Tibial nerve (tissue), 4 donors: ENCODE data around the gene FBXL7.

Experiments used
- EP300 ChIP-seq, 2 donors: sonication (generic); formaldehyde crosslinking; IDR thresholded peaks; one replicate each; pipeline ENCODE4 v1.6.1; 2017; ENCODE audit warnings: antibody characterized with exemption in 2 of 2, mild to moderate bottlenecking in 1 of 2
- POLR2A ChIP-seq, 2 donors: fragments of 450-650 bp; IDR thresholded peaks; one replicate each; pipeline ENCODE4 v1.6.1; 2017; ENCODE audit warnings: antibody characterized with exemption in 2 of 2, mild to moderate bottlenecking in 2 of 2, moderate library complexity in 2 of 2
- TF ChIP-seq, protein P1 (sequence below), 5 experiments: fragments of 200-600 bp in 3 of 5; fragments of 450-650 bp in 2 of 5; sonication (generic) in 3 of 5; IDR thresholded peaks; one replicate each; pipeline ENCODE4 v1.5.1; 2016 to 2019; ENCODE audit warnings: antibody characterized with exemption in 5 of 5, mild to moderate bottlenecking in 3 of 5, moderate library complexity in 2 of 5

DNA sequence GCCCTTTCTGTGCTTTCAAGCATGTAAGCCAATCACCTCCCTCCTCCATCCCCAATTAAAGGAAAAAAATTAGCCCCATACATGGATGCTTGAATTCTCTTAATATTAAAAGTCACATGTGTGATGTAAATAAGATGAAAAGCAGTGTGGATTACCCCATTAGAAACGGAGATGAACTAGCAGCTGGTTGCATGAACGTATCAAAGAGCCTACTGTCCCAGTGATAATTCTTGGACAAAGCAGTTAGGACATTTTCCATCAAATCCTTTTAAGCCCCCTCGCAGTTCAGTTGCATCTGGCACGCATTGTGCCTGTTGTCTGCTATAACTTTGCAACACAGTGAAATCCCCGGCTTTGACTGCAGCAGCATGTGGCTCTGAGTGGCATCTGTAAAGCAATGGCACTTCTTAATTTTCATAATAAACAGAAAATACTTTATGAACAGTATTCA is 285.6 kb downstream of the FBXL7 start:
- TF ChIP-seq, protein P1, sequence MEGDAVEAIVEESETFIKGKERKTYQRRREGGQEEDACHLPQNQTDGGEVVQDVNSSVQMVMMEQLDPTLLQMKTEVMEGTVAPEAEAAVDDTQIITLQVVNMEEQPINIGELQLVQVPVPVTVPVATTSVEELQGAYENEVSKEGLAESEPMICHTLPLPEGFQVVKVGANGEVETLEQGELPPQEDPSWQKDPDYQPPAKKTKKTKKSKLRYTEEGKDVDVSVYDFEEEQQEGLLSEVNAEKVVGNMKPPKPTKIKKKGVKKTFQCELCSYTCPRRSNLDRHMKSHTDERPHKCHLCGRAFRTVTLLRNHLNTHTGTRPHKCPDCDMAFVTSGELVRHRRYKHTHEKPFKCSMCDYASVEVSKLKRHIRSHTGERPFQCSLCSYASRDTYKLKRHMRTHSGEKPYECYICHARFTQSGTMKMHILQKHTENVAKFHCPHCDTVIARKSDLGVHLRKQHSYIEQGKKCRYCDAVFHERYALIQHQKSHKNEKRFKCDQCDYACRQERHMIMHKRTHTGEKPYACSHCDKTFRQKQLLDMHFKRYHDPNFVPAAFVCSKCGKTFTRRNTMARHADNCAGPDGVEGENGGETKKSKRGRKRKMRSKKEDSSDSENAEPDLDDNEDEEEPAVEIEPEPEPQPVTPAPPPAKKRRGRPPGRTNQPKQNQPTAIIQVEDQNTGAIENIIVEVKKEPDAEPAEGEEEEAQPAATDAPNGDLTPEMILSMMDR (IDR thresholded peaks at IDR 0.05), result no peak
- no peak for TF ChIP-seq POLR2A (IDR thresholded peaks at IDR 0.05)
- no peak for TF ChIP-seq EP300 (IDR thresholded peaks at IDR 0.05)
